Lung (tissue), 12 donors: Measurements from ENCODE around the gene ABCB6. TPM values are rescaled to one million over a fixed set of nuclear protein-coding genes. Genes with fewer than 3 reads are reported as not detected.

Experiments
- ATAC-seq: fragments of 200-7000 bp; cut with Tn5 transposase; one replicate; pipeline ENCODE4 v1.9.1; 2020; ENCODE audit warnings: moderate number of reproducible peaks; ENCODE audit not compliant: insufficient read depth, low FRiP score
- DNase-seq, 3 donors: peaks; one replicate each; pipeline ENCODE4 v3.0.0-alpha.2; 2013 to 2017
- H3K27ac ChIP-seq, 2 donors: one replicate each; pipeline ENCODE4 v1.5.1; 2013; ENCODE audit warnings: mild to moderate bottlenecking in 2 of 2, moderate library complexity in 2 of 2, control low read depth in 1 of 2, inconsistent platforms in 1 of 2, low read depth in 1 of 2, low read length in 1 of 2
- H3K27me3 ChIP-seq, 3 donors: one replicate each; pipeline ENCODE4 v1.5.1; 2013; ENCODE audit warnings: low read length in 2 of 3; ENCODE audit not compliant: control insufficient read depth in 3 of 3, insufficient read depth in 3 of 3
- H3K36me3 ChIP-seq, 4 donors: one replicate each; pipeline ENCODE4 v1.5.1; 2013; ENCODE audit warnings: low read length in 4 of 4, mild to moderate bottlenecking in 1 of 4, moderate library complexity in 1 of 4; ENCODE audit not compliant: control insufficient read depth in 4 of 4, insufficient read depth in 4 of 4
- H3K4me1 ChIP-seq, 5 donors: one replicate each; pipeline ENCODE4 v1.5.1; 2013; ENCODE audit warnings: low read length in 5 of 5, mild to moderate bottlenecking in 2 of 5, moderate library complexity in 1 of 5; ENCODE audit not compliant: control insufficient read depth in 5 of 5, insufficient read depth in 5 of 5
- H3K4me3 ChIP-seq: one replicate; pipeline ENCODE4 v1.5.1; 2013; ENCODE audit warnings: mild to moderate bottlenecking, control low read depth, moderate library complexity
- H3K9ac ChIP-seq, 2 donors: one replicate each; pipeline ENCODE4 v1.5.1; 2013; ENCODE audit warnings: low read length in 2 of 2, control low read depth in 1 of 2; ENCODE audit not compliant: insufficient read depth in 1 of 2
- H3K9me3 ChIP-seq, 4 donors: one replicate each; pipeline ENCODE4 v1.5.1; 2013; ENCODE audit warnings: low read length in 3 of 4, mild to moderate bottlenecking in 1 of 4, moderate library complexity in 1 of 4; ENCODE audit not compliant: control insufficient read depth in 4 of 4, insufficient read depth in 3 of 4
- CTCF ChIP-seq: IDR thresholded peaks from 2 replicates; pipeline ENCODE4 v1.5.1; 2012; ENCODE audit warnings: mild to moderate bottlenecking; ENCODE audit errors: control extremely low read depth, extremely low read depth
- WGBS, 2 donors: extraction: QIAGEN DNeasy Blood & Tissue Kit; methylation state at CpG; one replicate each; pipeline ENCODE4 v1.1.7; 2013; 5-methylcytosine and 5-hydroxymethylcytosine counted together
- polyA plus RNA-seq, 2 donors: library from polyadenylated mRNA; stranded (reverse); fragments of 200-250 nt; gene quantifications; one replicate each; pipeline ENCODE4 v1.2.1, GENCODE V29; 2013
- total RNA-seq, 2 donors: library from RNA; depleted of rRNA in 1 of 2; stranded (reverse); fragments of >200 nt in 1 of 2; gene quantifications; one replicate each; pipeline ENCODE4 v1.2.1, GENCODE V29; 2014 to 2021
- donor health status: control.
- donor health status: control.
- donor health status: Bipolar disorder and iron deficiency.
- donor health status: healthy.
- donor health status: DM: yes; HTN: yes; CAD: no.

ABCB6 gene
- total and polyA plus RNA-seq, 4 donors = 17.2 to 49.4 (median 34.0) TPM

GRCh38 chr2:219160186-219161017 lies 58.4 kb downstream of the ABCB6 start, which contains the start of gene NHEJ1:
Gene NHEJ1, minus strand, starts transcription at chr2:219160815. Its CDS starts 2,453 bp downstream, at chr2:219158362.
- peak within 1 kb of the TSS; percentile 97 to 99 for H3K27ac ChIP-seq
- 0% methylated on average over 63 to 70 of the region's 70 CpGs for WGBS, 2 donors
- ATAC-seq (peak; percentile 97), DNase-seq (peak; percentile 94 to 95 (median 94))
- no peaks in the 10 kb centered on the region for H3K27me3 ChIP-seq
- peak within 1 kb of the TSS in 1 of 2 donors; percentile 78 for H3K9ac ChIP-seq
- H3K4me1 ChIP-seq = peaks cover 0 to 5% (median 5%) of the 10 kb centered on the region in 5 donors
- no peaks in the 10 kb centered on the region for H3K9me3 ChIP-seq
- peaks cover 3 to 7% (median 7%) of the 10 kb centered on the region in 4 donors for H3K36me3 ChIP-seq
- peak; percentile 92 for TF ChIP-seq CTCF
- peak within 1 kb of the TSS; percentile 76 for H3K4me3 ChIP-seq

Other genes with a start within 250 kb of the ABCB6 start
- not detected for gene FEV, start 233.8 kb downstream of the ABCB6 start, total RNA-seq
- not detected for gene FEV, start 233.8 kb downstream of the ABCB6 start, polyA plus RNA-seq
- gene CRYBA2, start 225.5 kb downstream of the ABCB6 start, total RNA-seq = not detected
- gene CRYBA2, start 225.5 kb downstream of the ABCB6 start, polyA plus RNA-seq = under 1 TPM in 1 of 2 donors, not detected in 1; 0.08 TPM
- gene CFAP65, start 177.4 kb downstream of the ABCB6 start, total RNA-seq = 10 to 100 TPM; 10.3 to 16.5 TPM
- 1 to 10 TPM; 3.9 to 5.8 TPM for gene CFAP65, start 177.4 kb downstream of the ABCB6 start, polyA plus RNA-seq
- gene IHH, start 158.0 kb downstream of the ABCB6 start, total RNA-seq = 1 to 10 TPM; 2.2 to 4.4 TPM
- 1 to 10 TPM in 1 of 2 donors, under 1 TPM in 1; 0.55 to 1.8 TPM for gene IHH, start 158.0 kb downstream of the ABCB6 start, polyA plus RNA-seq
- gene NHEJ1, start 58.1 kb downstream of the ABCB6 start, total RNA-seq = 10 to 100 TPM; 13.3 to 21.1 TPM
- 10 to 100 TPM in 1 of 2 donors, 1 to 10 TPM in 1; 8.4 to 11.7 TPM for gene NHEJ1, start 58.1 kb downstream of the ABCB6 start, polyA plus RNA-seq
- 1 to 10 TPM; 2.0 to 2.5 TPM for gene SLC23A3, start 48.9 kb downstream of the ABCB6 start, total RNA-seq
- gene SLC23A3, start 48.9 kb downstream of the ABCB6 start, polyA plus RNA-seq = 1 to 10 TPM in 1 of 2 donors, under 1 TPM in 1; 0.80 to 1.7 TPM
- 10 to 100 TPM; 27.5 to 66.9 TPM for gene CNPPD1, start 42.0 kb downstream of the ABCB6 start, total RNA-seq
- gene CNPPD1, start 42.0 kb downstream of the ABCB6 start, polyA plus RNA-seq = 10 to 100 TPM; 37.2 to 60.1 TPM
- gene RETREG2, start 40.7 kb downstream of the ABCB6 start, total RNA-seq = 10 to 100 TPM; 42.1 to 80.6 TPM
- gene RETREG2, start 40.7 kb downstream of the ABCB6 start, polyA plus RNA-seq = 10 to 100 TPM; 46.8 to 56.6 TPM
- 10 to 100 TPM; 28.2 to 41.4 TPM for gene ZFAND2B, start 12.2 kb downstream of the ABCB6 start, total RNA-seq
- 10 to 100 TPM; 37.7 to 45.1 TPM for gene ZFAND2B, start 12.2 kb downstream of the ABCB6 start, polyA plus RNA-seq
- gene ATG9A, start 10.7 kb upstream of the ABCB6 start, total RNA-seq = 10 to 100 TPM; 49.1 TPM
- 10 to 100 TPM; 22.5 to 36.1 TPM for gene ATG9A, start 10.7 kb upstream of the ABCB6 start, polyA plus RNA-seq
- gene ANKZF1, start 10.8 kb upstream of the ABCB6 start, total RNA-seq = 100 to 1,000 TPM in 1 of 2 donors, 10 to 100 TPM in 1; 40.1 to 101 TPM
- gene ANKZF1, start 10.8 kb upstream of the ABCB6 start, polyA plus RNA-seq = 10 to 100 TPM; 22.3 to 28.4 TPM
- 10 to 100 TPM; 18.1 to 18.7 TPM for gene GLB1L, start 26.5 kb upstream of the ABCB6 start, total RNA-seq
- gene GLB1L, start 26.5 kb upstream of the ABCB6 start, polyA plus RNA-seq = 1 to 10 TPM; 7.5 to 9.1 TPM
- 10 to 100 TPM; 16.2 to 25.7 TPM for gene STK16, start 26.5 kb upstream of the ABCB6 start, total RNA-seq
- gene STK16, start 26.5 kb upstream of the ABCB6 start, polyA plus RNA-seq = 10 to 100 TPM; 25.2 to 50.5 TPM
- gene TUBA4B, start 34.3 kb upstream of the ABCB6 start, total RNA-seq = 10 to 100 TPM in 1 of 2 donors, 1 to 10 TPM in 1; 5.7 to 20.3 TPM
- 10 to 100 TPM in 1 of 2 donors, 1 to 10 TPM in 1; 8.7 to 12.2 TPM for gene TUBA4B, start 34.3 kb upstream of the ABCB6 start, polyA plus RNA-seq
- 10 to 100 TPM; 15.6 to 37.9 TPM for gene TUBA4A, start 35.0 kb upstream of the ABCB6 start, total RNA-seq
- 10 to 100 TPM; 48.1 to 82.1 TPM for gene TUBA4A, start 35.0 kb upstream of the ABCB6 start, polyA plus RNA-seq
- 10 to 100 TPM; 77.3 to 79.6 TPM for gene DNAJB2, start 60.4 kb upstream of the ABCB6 start, total RNA-seq
- 10 to 100 TPM; 63.7 to 73.4 TPM for gene DNAJB2, start 60.4 kb upstream of the ABCB6 start, polyA plus RNA-seq
- gene PTPRN, start 90.4 kb upstream of the ABCB6 start, total RNA-seq = 1 to 10 TPM in 1 of 2 donors, under 1 TPM in 1; 0.21 to 2.6 TPM
- under 1 TPM; 0.11 to 0.22 TPM for gene PTPRN, start 90.4 kb upstream of the ABCB6 start, polyA plus RNA-seq
- gene RESP18, start 113.8 kb upstream of the ABCB6 start, total RNA-seq = not detected
- gene RESP18, start 113.8 kb upstream of the ABCB6 start, polyA plus RNA-seq = not detected
- gene DNPEP, start 169.0 kb upstream of the ABCB6 start, total RNA-seq = 10 to 100 TPM; 73.7 to 78.6 TPM
- 10 to 100 TPM; 82.9 to 89.7 TPM for gene DNPEP, start 169.0 kb upstream of the ABCB6 start, polyA plus RNA-seq
- gene DES, start 199.4 kb upstream of the ABCB6 start, total RNA-seq = 10 to 100 TPM; 23.9 to 88.7 TPM
- 100 to 1,000 TPM in 1 of 2 donors, 10 to 100 TPM in 1; 27.2 to 108 TPM for gene DES, start 199.4 kb upstream of the ABCB6 start, polyA plus RNA-seq
- 10 to 100 TPM in 1 of 2 donors, 1 to 10 TPM in 1; 8.7 to 15.6 TPM for gene SPEG, start 215.9 kb upstream of the ABCB6 start, total RNA-seq
- 10 to 100 TPM in 1 of 2 donors, 1 to 10 TPM in 1; 3.7 to 10.5 TPM for gene SPEG, start 215.9 kb upstream of the ABCB6 start, polyA plus RNA-seq